HepG2 (cell line): ENCODE data around the gene FDPS. TPM values are rescaled to one million over a fixed set of nuclear protein-coding genes. Genes with fewer than 3 reads are reported as not detected.

Experiments
- DRAP1 ChIP-seq: IDR thresholded peaks from 2 replicates; pipeline ENCODE4 v1.6.1; 2016; ENCODE audit warnings: missing genetic modification reagents, missing compliant biosample characterization
- SALL1 ChIP-seq: sonication (generic); formaldehyde crosslinking; IDR thresholded peaks from 2 replicates; pipeline ENCODE4 v1.8.0; 2022; ENCODE audit warnings: mild to moderate bottlenecking, missing genetic modification reagents
- STAT6 ChIP-seq: sonication (generic); formaldehyde crosslinking; IDR thresholded peaks from 2 replicates; pipeline ENCODE4 v1.4.0; 2020; ENCODE audit warnings: missing genetic modification reagents, mild to moderate bottlenecking, borderline replicate concordance
- ZFP62 ChIP-seq: sonication (generic); formaldehyde crosslinking; IDR thresholded peaks from 2 replicates; pipeline ENCODE4 v1.4.0; 2020; ENCODE audit warnings: missing genetic modification reagents
- ZMAT3 ChIP-seq: sonication (generic); formaldehyde crosslinking; conservative IDR thresholded peaks from 2 replicates; pipeline ENCODE4 v1.7.0; 2021; ENCODE audit warnings: missing genetic modification reagents
- ZNF784 ChIP-seq: sonication (generic); formaldehyde crosslinking; IDR thresholded peaks from 2 replicates; pipeline ENCODE4 v1.5.1; 2020; ENCODE audit warnings: missing genetic modification reagents, mild to moderate bottlenecking, borderline replicate concordance
- ZSCAN21 ChIP-seq: sonication (generic); formaldehyde crosslinking; IDR thresholded peaks from 2 replicates; pipeline ENCODE4 v1.8.0; 2022; ENCODE audit warnings: mild to moderate bottlenecking, missing genetic modification reagents, moderate library complexity, borderline replicate concordance
- polyA plus RNA-seq, 8 experiments: library from polyadenylated mRNA; depleted of rRNA in 3 of 8; stranded (reverse) in 7 of 8; unstranded in 1 of 8; fragments of >200 nt; fragmentation: Illumina TruSeq in 4 of 8; extraction: Trizol in 4 of 8; gene quantifications; 2 replicates each; pipeline versions ENCODE4 v1.2.1 to v1.2.3, GENCODE V29; 2011 to 2016; ENCODE audit warnings: low read depth in 4 of 8, missing spikeins in 1 of 8, mixed read lengths in 1 of 8; ENCODE audit not compliant: insufficient read depth in 1 of 8
- total RNA-seq, 5 experiments: library from RNA; depleted of rRNA; stranded (reverse); fragments of >200 nt; fragmentation: Illumina TruSeq; extraction: Trizol; gene quantifications; 2 replicates each; pipeline ENCODE4 v1.2.3, GENCODE V29; 2016; ENCODE audit warnings: low read depth in 1 of 5

The FDPS gene
- total and polyA plus RNA-seq, 2 of the 13 experiments (the other 11 are each of a cell fraction or from before 2014, with no cell fraction given), result 264 to 519 TPM

- TF ChIP-seq STAT6 (CRISPR knock-in tag), result no peak; the same call in 1 of the 2 replicates
- no peak for TF ChIP-seq ZFP62 (CRISPR knock-in tag)
- no peak for TF ChIP-seq ZMAT3
- peak; percentile 45 for TF ChIP-seq SALL1 (CRISPR knock-in tag)
- 0 out of 2 replicates have a peak, but pooled peaks have one; percentile 23 for TF ChIP-seq ZSCAN21 (CRISPR knock-in tag)
- TF ChIP-seq ZNF784 (CRISPR knock-in tag), result 0 out of 2 replicates have a peak, but pooled peaks have one; percentile 14
- TF ChIP-seq DRAP1 (CRISPR knock-in tag), result peak; percentile 84
These were observed 4.1 kb upstream of the FDPS start (continued) for GRCh38 chr1:155304558-155305063.
